Thymus (tissue), 14 donors: ENCODE measurements around the gene ZNF362. TPM values are rescaled to one million over a fixed set of nuclear protein-coding genes. Genes with fewer than 3 reads are reported as not detected.

Experiments used
- DNase-seq, 9 donors: peaks; one replicate each; pipeline ENCODE4 v3.0.0-alpha.2; 2013; ENCODE audit warnings: low spot score in 9 of 9, low read depth in 6 of 9, missing footprints in 1 of 9
- H3K27ac ChIP-seq, 2 donors: one replicate each; pipeline ENCODE4 v1.5.1; 2013; ENCODE audit warnings: control low read depth in 1 of 2, low read depth in 1 of 2, low read length in 1 of 2, mild to moderate bottlenecking in 1 of 2, moderate library complexity in 1 of 2
- H3K27me3 ChIP-seq, 2 donors: one replicate each; pipeline ENCODE4 v1.5.1; 2013; ENCODE audit warnings: low read length in 1 of 2; ENCODE audit not compliant: control insufficient read depth in 2 of 2, insufficient read depth in 1 of 2
- H3K36me3 ChIP-seq, 2 donors: one replicate each; pipeline ENCODE4 v1.5.1; 2013; ENCODE audit warnings: low read length in 1 of 2, mild to moderate bottlenecking in 1 of 2, moderate library complexity in 1 of 2; ENCODE audit not compliant: control insufficient read depth in 2 of 2, insufficient read depth in 2 of 2
- H3K4me1 ChIP-seq, 2 donors: one replicate each; pipeline ENCODE4 v1.5.1; 2013; ENCODE audit warnings: low read length in 2 of 2; ENCODE audit not compliant: control insufficient read depth in 2 of 2, insufficient read depth in 2 of 2
- H3K4me3 ChIP-seq, 2 donors: one replicate each; pipeline ENCODE4 v1.5.1; 2013; ENCODE audit warnings: low read length in 2 of 2, control low read depth in 1 of 2, mild to moderate bottlenecking in 1 of 2
- H3K9me3 ChIP-seq, 2 donors: one replicate each; pipeline ENCODE4 v1.5.1; 2013; ENCODE audit warnings: low read length in 1 of 2, mild to moderate bottlenecking in 1 of 2; ENCODE audit not compliant: control insufficient read depth in 2 of 2, insufficient read depth in 1 of 2
- WGBS: extraction: QIAGEN DNeasy Blood & Tissue Kit; methylation state at CpG from one replicate; pipeline ENCODE4 v1.1.7; 2013; 5-methylcytosine and 5-hydroxymethylcytosine counted together
- long read RNA-seq, 10 donors: transcript quantifications; one replicate each; lab custom pipeline, GENCODE V29; 2026
- polyA plus RNA-seq: library from polyadenylated mRNA; stranded (reverse); fragments of 200-250 nt; gene quantifications from one replicate; pipeline ENCODE4 v1.2.3, GENCODE V29; 2013
- total RNA-seq: library from RNA; stranded (reverse); fragments of 120-200 nt; gene quantifications from one replicate; pipeline ENCODE4 v1.2.4, GENCODE V29; 2013
- donor health status: healthy.

Gene ZNF362
- total RNA-seq (11.0 TPM), polyA plus RNA-seq (18.3 TPM)
- long read RNA-seq, donor 1 = 0 reads
- long read RNA-seq, donor 2, partial matches to known transcripts = 5 of 15 reads
- long read RNA-seq, donor 2, other reads (novel, unspliced or antisense) = 5 of 15 reads
- long read RNA-seq, donor 3, partial matches to known transcripts = 0 of 7 reads
- long read RNA-seq, donor 3, other reads (novel, unspliced or antisense) = 6 of 7 reads
- long read RNA-seq, donor 4, partial matches to known transcripts = 0 of 3 reads
- long read RNA-seq, donor 4, other reads (novel, unspliced or antisense) = 0 of 3 reads
- long read RNA-seq, donor 5, transcript ZNF362-202 (2 exons, 495 nt) = major isoform, 5 of 18 reads
- long read RNA-seq, donor 5, partial matches to known transcripts = 10 of 18 reads
- long read RNA-seq, donor 5, other reads (novel, unspliced or antisense) = 0 of 18 reads
- long read RNA-seq, donor 6, partial matches to known transcripts = 0 of 2 reads
- long read RNA-seq, donor 6, other reads (novel, unspliced or antisense) = 0 of 2 reads
- long read RNA-seq, donor 7, partial matches to known transcripts = 0 of 6 reads
- long read RNA-seq, donor 7, other reads (novel, unspliced or antisense) = 5 of 6 reads
- long read RNA-seq, donor 8, partial matches to known transcripts = 0 of 1 reads
- long read RNA-seq, donor 8, other reads (novel, unspliced or antisense) = 0 of 1 reads
- long read RNA-seq, donor 9, partial matches to known transcripts = 8 of 8 reads
- long read RNA-seq, donor 9, other reads (novel, unspliced or antisense) = 0 of 8 reads
- long read RNA-seq, donor 10, partial matches to known transcripts = 16 of 19 reads
- long read RNA-seq, donor 10, other reads (novel, unspliced or antisense) = 0 of 19 reads

GRCh38 chr1:33256471-33257206 is at the start of gene ZNF362:
Gene ZNF362 (plus strand): TSS chr1:33256492. CDS start chr1:33270575, 14,083 bp downstream.
- peak in 7 of 9 donors; percentile 31 to 76 (median 53) for DNase-seq
- Histone ChIP-seq H3K27ac (peak within 1 kb of the TSS; percentile 78 to 81), H3K27me3 (peaks cover 0 to 5% of the 10 kb centered on the region in 2 donors), H3K36me3 (no peaks in the 10 kb centered on the region), H3K4me3 (peak within 1 kb of the TSS; percentile 65 to 96), H3K9me3 (peaks cover 0 to 1% of the 10 kb centered on the region in 2 donors), H3K4me1 (peaks cover 28 to 50% of the 10 kb centered on the region in 2 donors)
- WGBS = under 1% methylated on average over 88 of the region's 88 CpGs

- H3K27ac ChIP-seq = no peak overlapping the region
- 98% methylated on average over 3 of the region's 3 CpGs for WGBS
- H3K4me3 ChIP-seq = no peak overlapping the region
- no peaks in the 10 kb centered on the region for H3K36me3 ChIP-seq
- no peak for DNase-seq
- H3K9me3 ChIP-seq = no peaks in the 10 kb centered on the region
- H3K4me1 ChIP-seq = no peaks in the 10 kb centered on the region
- no peaks in the 10 kb centered on the region for H3K27me3 ChIP-seq
Measured at GRCh38 chr1:33211972-33212371, 44.3 kb upstream of the ZNF362 start.

- H3K27me3 ChIP-seq = no peaks in the 10 kb centered on the region
- no peaks in the 10 kb centered on the region for H3K4me1 ChIP-seq
- WGBS = 95% methylated on average over 7 of the region's 7 CpGs
- no peak for DNase-seq
- H3K4me3 ChIP-seq = no peak overlapping the region
- H3K27ac ChIP-seq = no peak overlapping the region
- H3K9me3 ChIP-seq = no peaks in the 10 kb centered on the region
- H3K36me3 ChIP-seq = no peaks in the 10 kb centered on the region
Measured at GRCh38 chr1:33219886-33220661, 36.2 kb upstream of the ZNF362 start.

GRCh38 chr1:33220676-33221384 is 35.5 kb upstream of the ZNF362 start:
- H3K27me3 ChIP-seq = no peaks in the 10 kb centered on the region
- 94% methylated on average over 12 of the region's 12 CpGs for WGBS
- DNase-seq = no peak
- no peaks in the 10 kb centered on the region for H3K36me3 ChIP-seq
- no peak overlapping the region for H3K27ac ChIP-seq
- no peak overlapping the region for H3K4me3 ChIP-seq
- no peaks in the 10 kb centered on the region for H3K9me3 ChIP-seq
- no peaks in the 10 kb centered on the region for H3K4me1 ChIP-seq

- no peaks in the 10 kb centered on the region for H3K36me3 ChIP-seq
- no peak overlapping the region for H3K4me3 ChIP-seq
- no peak overlapping the region for H3K27ac ChIP-seq
- H3K9me3 ChIP-seq = no peaks in the 10 kb centered on the region
- H3K4me1 ChIP-seq = no peaks in the 10 kb centered on the region
- WGBS = 97% methylated on average over 2 of the region's 2 CpGs
- no peak for DNase-seq
- H3K27me3 ChIP-seq = no peaks in the 10 kb centered on the region
Measured at GRCh38 chr1:33221385-33221758, 34.9 kb upstream of the ZNF362 start.

GRCh38 chr1:33222381-33222780 is 33.9 kb upstream of the ZNF362 start:
- H3K27ac ChIP-seq = no peak overlapping the region
- 95% methylated on average over 1 of the region's 1 CpG for WGBS

GRCh38 chr1:33224166-33224707 is 32.1 kb upstream of the ZNF362 start:
- H3K36me3 ChIP-seq = no peaks in the 10 kb centered on the region
- H3K4me1 ChIP-seq = no peaks in the 10 kb centered on the region
- no peak overlapping the region for H3K27ac ChIP-seq
- WGBS = 87% methylated on average over 2 of the region's 2 CpGs
- no peaks in the 10 kb centered on the region for H3K9me3 ChIP-seq
- H3K4me3 ChIP-seq = no peak overlapping the region
- DNase-seq = no peak
- no peaks in the 10 kb centered on the region for H3K27me3 ChIP-seq

More at GRCh38 chr1:33222381-33222780, 33.9 kb upstream of the ZNF362 start:
- Histone ChIP-seq H3K4me1 (no peaks in the 10 kb centered on the region), H3K36me3 (no peaks in the 10 kb centered on the region), H3K4me3 (no peak overlapping the region), H3K27me3 (no peaks in the 10 kb centered on the region), H3K9me3 (no peaks in the 10 kb centered on the region)
- DNase-seq = no peak

- no peak for DNase-seq
- no peaks in the 10 kb centered on the region for H3K27me3 ChIP-seq
- WGBS = 90% methylated on average over 1 of the region's 1 CpG
- no peaks in the 10 kb centered on the region for H3K9me3 ChIP-seq
- H3K4me1 ChIP-seq = no peaks in the 10 kb centered on the region
- no peaks in the 10 kb centered on the region for H3K36me3 ChIP-seq
- H3K4me3 ChIP-seq = no peak overlapping the region
- no peak overlapping the region for H3K27ac ChIP-seq
Measured at GRCh38 chr1:33225586-33225985, 30.7 kb upstream of the ZNF362 start.
